Measurements from ENCODE around the gene SCN9A. TPM values are rescaled to one million over a fixed set of nuclear protein-coding genes. Genes with fewer than 3 reads are reported as not detected.

Gene SCN9A
- not detected in 2 replicates for total RNA-seq (2014; rRNA removed; shearing (Covaris generic); ENCODE audit: low replicate concordance)

- no peaks in the 10 kb centered on the region for H4K20me1 ChIP-seq (ENCODE audit: insufficient read depth, low read depth, low read length)
- no peak within 1 kb of the TSS for H3K27ac ChIP-seq (ENCODE audit: low read length)
- no peaks in the 10 kb centered on the region for H3K9me3 ChIP-seq (ENCODE audit: low read length)
- DNase-seq = no peak
- no peak within 1 kb of the TSS for H3K9ac ChIP-seq (ENCODE audit: low read length)
- no peaks in the 10 kb centered on the region for H3K79me2 ChIP-seq (ENCODE audit: low read length)
- H3K9me2 ChIP-seq (replicated peaks; ENCODE audit: insufficient read depth, low read length) = no peaks in the 10 kb centered on the region
- H3K4me1 ChIP-seq (ENCODE audit: low read length) = no peaks in the 10 kb centered on the region
- H3K36me3 ChIP-seq (ENCODE audit: insufficient read depth, low read length) = no peaks in the 10 kb centered on the region
- H3K4me2 ChIP-seq (ENCODE audit: low read depth, low read length, poor library complexity, severe bottlenecking) = no peak within 1 kb of the TSS
- no peak within 1 kb of the TSS for H3K4me3 ChIP-seq (ENCODE audit: low read length)
- no peaks in the 10 kb centered on the region for H3K27me3 ChIP-seq (ENCODE audit: low read length)
- H2AFZ ChIP-seq (ENCODE audit: low read length) = no peak within 1 kb of the TSS
Observed at GRCh38 chr2:166375736-166376487, at the start of gene SCN9A. Gene SCN9A, minus strand, starts transcription at chr2:166375944. Its CDS starts 64,188 bp downstream, at chr2:166311756.

DNA sequence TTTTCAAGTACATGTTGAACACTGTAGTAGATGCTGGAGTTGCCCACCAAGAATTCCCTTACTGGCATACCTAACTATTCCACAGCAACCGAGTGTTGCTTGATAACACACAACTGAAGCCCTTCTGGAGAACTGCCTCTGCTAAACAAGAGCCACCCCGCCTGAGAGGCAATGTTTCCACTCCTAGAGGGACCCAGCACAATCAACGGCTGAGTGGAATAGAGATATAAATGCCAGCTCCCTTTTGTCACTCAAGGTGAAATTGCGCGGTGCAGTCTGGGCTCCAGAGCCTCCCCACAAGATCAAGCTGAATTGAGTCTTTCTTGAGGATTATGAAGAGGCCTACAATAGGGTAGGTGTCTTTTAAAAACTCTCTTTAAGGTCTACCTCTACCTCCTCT lies 49.1 kb upstream of the SCN9A start:
- Histone ChIP-seq H3K4me3 (ENCODE audit: low read length) (no peak overlapping the region), H4K20me1 (ENCODE audit: insufficient read depth, low read depth, low read length) (no peaks in the 10 kb centered on the region), H3K9me2 (replicated peaks; ENCODE audit: insufficient read depth, low read length) (no peaks in the 10 kb centered on the region), H3K27me3 (ENCODE audit: low read length) (no peaks in the 10 kb centered on the region), H2AFZ (ENCODE audit: low read length) (no peak overlapping the region), H3K4me2 (ENCODE audit: low read depth, low read length, poor library complexity, severe bottlenecking) (no peak overlapping the region), H3K36me3 (ENCODE audit: insufficient read depth, low read length) (no peaks in the 10 kb centered on the region), H3K4me1 (ENCODE audit: low read length) (no peaks in the 10 kb centered on the region), H3K79me2 (ENCODE audit: low read length) (no peaks in the 10 kb centered on the region), H3K9me3 (ENCODE audit: low read length) (no peaks in the 10 kb centered on the region), H3K9ac (ENCODE audit: low read length) (no peak overlapping the region), H3K27ac (ENCODE audit: low read length) (no peak overlapping the region)
- no peak for DNase-seq

DNA sequence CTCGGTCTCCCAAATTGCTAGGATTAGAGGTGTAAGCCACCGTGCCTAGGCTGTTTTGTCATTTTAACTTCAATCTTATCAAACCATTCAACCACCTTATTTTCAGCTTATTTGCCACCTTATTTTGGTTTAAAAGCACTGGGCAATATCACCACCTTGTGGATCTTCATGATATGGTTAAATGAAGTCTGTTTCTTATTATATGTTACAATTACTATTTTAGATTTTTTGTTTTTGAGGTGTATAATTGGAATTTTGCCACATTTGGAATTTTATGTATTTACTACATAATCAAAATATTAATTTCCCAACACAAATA lies 43.8 kb upstream of the SCN9A start:
- Histone ChIP-seq H3K4me2 (ENCODE audit: low read depth, low read length, poor library complexity, severe bottlenecking) (no peak overlapping the region), H3K9me2 (replicated peaks; ENCODE audit: insufficient read depth, low read length) (no peaks in the 10 kb centered on the region), H3K4me3 (ENCODE audit: low read length) (no peak overlapping the region), H3K9ac (ENCODE audit: low read length) (no peak overlapping the region), H3K27me3 (ENCODE audit: low read length) (no peaks in the 10 kb centered on the region), H3K9me3 (ENCODE audit: low read length) (no peaks in the 10 kb centered on the region), H3K79me2 (ENCODE audit: low read length) (no peaks in the 10 kb centered on the region), H3K27ac (ENCODE audit: low read length) (no peak overlapping the region), H2AFZ (ENCODE audit: low read length) (no peak overlapping the region), H3K4me1 (ENCODE audit: low read length) (no peaks in the 10 kb centered on the region), H3K36me3 (ENCODE audit: insufficient read depth, low read length) (no peaks in the 10 kb centered on the region), H4K20me1 (ENCODE audit: insufficient read depth, low read depth, low read length) (no peaks in the 10 kb centered on the region)
- peak; percentile 55 for DNase-seq

DNA sequence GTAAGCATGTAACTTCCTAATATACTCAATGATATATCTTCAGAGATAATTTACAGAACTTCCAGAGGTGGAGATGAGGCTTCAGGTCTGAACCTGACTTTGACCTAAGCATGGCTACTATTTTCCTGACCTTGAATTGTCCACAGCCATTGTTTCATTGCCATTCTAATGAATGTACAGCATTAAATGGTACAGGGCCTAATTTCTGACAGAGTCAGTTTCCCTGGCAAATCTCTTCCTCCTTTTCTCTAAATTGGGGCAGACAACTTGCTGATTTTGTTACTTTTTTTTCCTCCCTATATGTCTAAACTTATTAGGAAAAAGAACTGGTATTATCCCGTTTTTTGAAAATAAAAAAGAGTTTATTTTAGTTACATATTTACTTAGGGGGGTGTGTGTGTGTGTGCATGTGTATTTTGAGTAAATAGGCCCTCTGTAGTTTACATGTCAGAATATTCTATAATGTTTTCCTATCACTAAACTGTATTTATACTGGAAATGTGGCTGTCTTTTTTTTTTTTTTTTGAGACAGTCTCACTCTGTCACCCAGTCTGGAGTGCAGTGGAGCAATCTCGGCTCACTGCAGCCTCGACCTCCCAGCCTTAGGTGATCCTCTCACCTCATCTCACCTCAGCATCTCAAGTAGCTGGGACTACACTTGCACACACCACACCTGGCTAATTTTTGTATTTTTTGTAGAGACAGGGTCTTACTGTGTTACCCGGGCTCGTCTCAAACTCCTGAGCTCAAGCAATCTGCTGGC lies 43.3 kb upstream of the SCN9A start:
- Histone ChIP-seq H3K79me2 (ENCODE audit: low read length) (no peaks in the 10 kb centered on the region), H3K27me3 (ENCODE audit: low read length) (no peaks in the 10 kb centered on the region), H3K9me3 (ENCODE audit: low read length) (no peaks in the 10 kb centered on the region), H3K27ac (ENCODE audit: low read length) (no peak overlapping the region), H3K4me3 (ENCODE audit: low read length) (no peak overlapping the region), H2AFZ (ENCODE audit: low read length) (no peak overlapping the region), H3K36me3 (ENCODE audit: insufficient read depth, low read length) (no peaks in the 10 kb centered on the region), H3K9me2 (replicated peaks; ENCODE audit: insufficient read depth, low read length) (no peaks in the 10 kb centered on the region), H3K4me1 (ENCODE audit: low read length) (no peaks in the 10 kb centered on the region), H4K20me1 (ENCODE audit: insufficient read depth, low read depth, low read length) (no peaks in the 10 kb centered on the region), H3K4me2 (ENCODE audit: low read depth, low read length, poor library complexity, severe bottlenecking) (no peak overlapping the region), H3K9ac (ENCODE audit: low read length) (no peak overlapping the region)
- no peak for DNase-seq

GRCh38 chr2:166417669-166418068 lies 41.9 kb upstream of the SCN9A start:
- H3K4me1 ChIP-seq (ENCODE audit: low read length) = no peaks in the 10 kb centered on the region
- H3K27me3 ChIP-seq (ENCODE audit: low read length) = no peaks in the 10 kb centered on the region
- no peak overlapping the region for H3K4me3 ChIP-seq (ENCODE audit: low read length)
- no peak overlapping the region for H3K27ac ChIP-seq (ENCODE audit: low read length)
- H3K36me3 ChIP-seq (ENCODE audit: insufficient read depth, low read length) = no peaks in the 10 kb centered on the region
- H2AFZ ChIP-seq (ENCODE audit: low read length) = no peak overlapping the region
- no peak overlapping the region for H3K4me2 ChIP-seq (ENCODE audit: low read depth, low read length, poor library complexity, severe bottlenecking)
- no peaks in the 10 kb centered on the region for H3K9me2 ChIP-seq (replicated peaks; ENCODE audit: insufficient read depth, low read length)
- DNase-seq = peak; percentile 66
- H3K79me2 ChIP-seq (ENCODE audit: low read length) = no peaks in the 10 kb centered on the region
- H4K20me1 ChIP-seq (ENCODE audit: insufficient read depth, low read depth, low read length) = no peaks in the 10 kb centered on the region
- no peak overlapping the region for H3K9ac ChIP-seq (ENCODE audit: low read length)
- H3K9me3 ChIP-seq (ENCODE audit: low read length) = no peaks in the 10 kb centered on the region

DNA sequence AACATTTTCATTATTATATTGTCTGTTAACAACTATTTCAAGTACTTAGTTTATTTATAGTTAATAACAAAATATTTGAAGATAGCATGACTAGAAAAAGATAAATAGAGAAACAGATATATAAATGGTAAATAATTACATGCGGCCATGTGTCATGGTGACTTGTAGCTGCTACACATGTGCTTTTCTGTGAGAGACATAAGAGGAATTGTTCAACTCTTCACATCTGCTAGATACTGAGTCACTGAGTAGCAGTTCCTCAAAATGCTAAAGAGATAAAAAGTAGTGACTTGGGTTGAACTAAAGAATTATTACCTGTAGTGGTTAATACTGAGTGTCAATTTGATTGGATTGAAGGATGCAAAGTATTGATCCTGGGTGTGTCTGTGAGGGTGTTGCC lies 37.5 kb upstream of the SCN9A start:
- DNase-seq = no peak
- Histone ChIP-seq H3K4me1 (ENCODE audit: low read length) (no peaks in the 10 kb centered on the region), H3K9me2 (replicated peaks; ENCODE audit: insufficient read depth, low read length) (no peaks in the 10 kb centered on the region), H2AFZ (ENCODE audit: low read length) (no peak overlapping the region), H3K4me2 (ENCODE audit: low read depth, low read length, poor library complexity, severe bottlenecking) (no peak overlapping the region), H3K9ac (ENCODE audit: low read length) (no peak overlapping the region), H3K79me2 (ENCODE audit: low read length) (no peaks in the 10 kb centered on the region), H3K27ac (ENCODE audit: low read length) (no peak overlapping the region), H3K9me3 (ENCODE audit: low read length) (no peaks in the 10 kb centered on the region), H4K20me1 (ENCODE audit: insufficient read depth, low read depth, low read length) (no peaks in the 10 kb centered on the region), H3K36me3 (ENCODE audit: insufficient read depth, low read length) (no peaks in the 10 kb centered on the region), H3K27me3 (ENCODE audit: low read length) (no peaks in the 10 kb centered on the region), H3K4me3 (ENCODE audit: low read length) (no peak overlapping the region)

DNA sequence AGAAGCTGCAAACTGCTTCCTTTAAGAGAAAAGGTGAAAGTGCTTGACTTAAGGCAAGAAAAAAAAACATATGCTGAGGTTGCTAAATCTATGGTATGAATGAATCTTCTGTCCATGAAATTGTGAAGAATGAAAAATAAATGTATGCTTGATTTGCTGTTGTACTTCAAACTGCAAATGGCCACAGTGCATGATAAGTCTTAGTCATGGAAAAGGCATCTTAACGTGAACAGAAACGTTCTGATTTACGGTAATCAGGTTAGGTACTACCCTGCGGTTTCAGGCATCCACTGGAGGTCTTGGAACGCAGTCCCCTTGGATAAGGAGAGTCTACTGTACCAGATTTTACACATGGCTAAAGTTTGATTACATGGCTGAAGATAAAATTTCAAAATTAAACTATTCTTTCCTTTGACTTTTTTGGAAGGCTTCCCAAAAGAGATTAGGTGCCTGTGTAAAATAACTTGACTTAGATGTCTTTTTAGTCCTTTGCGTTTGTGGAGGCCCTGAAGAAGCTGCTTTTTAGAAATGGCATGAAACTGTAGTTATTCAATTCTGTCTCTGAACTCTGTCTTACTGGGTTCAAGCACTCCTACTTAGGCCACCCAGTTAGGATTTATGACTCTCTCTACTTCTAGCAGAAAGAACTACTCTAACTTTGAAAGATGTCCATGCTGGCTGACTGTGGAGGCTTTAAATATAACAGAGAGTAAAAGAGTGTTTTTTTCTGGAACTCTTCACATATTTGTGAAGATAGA lies 35.9 kb upstream of the SCN9A start:
- H3K4me2 ChIP-seq (ENCODE audit: low read depth, low read length, poor library complexity, severe bottlenecking) = no peak overlapping the region

DNA sequence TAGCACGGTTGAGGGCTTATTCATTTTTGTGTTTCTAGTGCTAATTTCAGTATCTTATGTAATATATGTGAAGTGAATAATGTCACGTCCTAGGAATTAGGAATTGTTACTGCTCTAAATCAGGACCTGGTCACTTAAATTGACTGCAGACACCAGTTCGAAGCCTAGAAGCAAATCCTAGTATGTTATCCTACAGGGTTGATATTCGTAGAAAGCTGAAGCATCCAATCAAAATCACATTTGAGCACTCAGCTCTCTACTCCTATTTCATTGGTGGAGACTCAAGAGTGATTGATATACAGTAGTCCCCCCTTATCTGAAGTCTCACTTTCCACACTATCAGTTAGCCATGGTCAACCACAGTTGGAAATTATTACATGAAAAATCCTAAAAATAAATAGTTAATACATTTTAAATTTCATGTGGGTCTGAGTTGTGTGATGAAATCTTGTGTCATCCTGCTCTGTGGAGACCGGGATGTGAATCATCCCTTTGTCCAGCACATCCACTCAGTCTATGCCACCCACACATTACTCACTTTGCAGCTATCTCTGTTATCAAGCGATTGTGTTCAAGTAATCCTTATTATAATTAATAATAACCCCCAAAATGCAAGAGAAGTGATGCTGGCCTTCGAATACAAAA lies 35.2 kb upstream of the SCN9A start:
- Histone ChIP-seq H3K4me3 (ENCODE audit: low read length) (no peak overlapping the region), H3K9me2 (replicated peaks; ENCODE audit: insufficient read depth, low read length) (no peaks in the 10 kb centered on the region), H3K27ac (ENCODE audit: low read length) (no peak overlapping the region), H3K9ac (ENCODE audit: low read length) (no peak overlapping the region), H2AFZ (ENCODE audit: low read length) (no peak overlapping the region), H3K27me3 (ENCODE audit: low read length) (no peaks in the 10 kb centered on the region), H3K4me1 (ENCODE audit: low read length) (no peaks in the 10 kb centered on the region), H3K4me2 (ENCODE audit: low read depth, low read length, poor library complexity, severe bottlenecking) (no peak overlapping the region), H3K36me3 (ENCODE audit: insufficient read depth, low read length) (no peaks in the 10 kb centered on the region), H3K9me3 (ENCODE audit: low read length) (no peaks in the 10 kb centered on the region), H3K79me2 (ENCODE audit: low read length) (no peaks in the 10 kb centered on the region), H4K20me1 (ENCODE audit: insufficient read depth, low read depth, low read length) (no peaks in the 10 kb centered on the region)
- no peak for DNase-seq

More for the DNA sequence above, 35.9 kb upstream of the SCN9A start:
- H2AFZ ChIP-seq (ENCODE audit: low read length) = no peak overlapping the region
- no peaks in the 10 kb centered on the region for H3K36me3 ChIP-seq (ENCODE audit: insufficient read depth, low read length)
- no peaks in the 10 kb centered on the region for H3K9me3 ChIP-seq (ENCODE audit: low read length)
- no peaks in the 10 kb centered on the region for H3K79me2 ChIP-seq (ENCODE audit: low read length)
- H3K27me3 ChIP-seq (ENCODE audit: low read length) = no peaks in the 10 kb centered on the region
- no peaks in the 10 kb centered on the region for H4K20me1 ChIP-seq (ENCODE audit: insufficient read depth, low read depth, low read length)
- no peak overlapping the region for H3K9ac ChIP-seq (ENCODE audit: low read length)
- DNase-seq = no peak
- no peak overlapping the region for H3K4me3 ChIP-seq (ENCODE audit: low read length)
- no peaks in the 10 kb centered on the region for H3K4me1 ChIP-seq (ENCODE audit: low read length)
- H3K9me2 ChIP-seq (replicated peaks; ENCODE audit: insufficient read depth, low read length) = no peaks in the 10 kb centered on the region
- no peak overlapping the region for H3K27ac ChIP-seq (ENCODE audit: low read length)

Data from Karpas-422 (cell line).